Measurements from ENCODE around the gene AMBRA1. TPM values are rescaled to one million over a fixed set of nuclear protein-coding genes. Genes with fewer than 3 reads are reported as not detected.

The AMBRA1 gene
- polyA plus RNA-seq, 1 of the 3 experiments (the other 2 are of a cell fraction) = 10.4 TPM

DNA sequence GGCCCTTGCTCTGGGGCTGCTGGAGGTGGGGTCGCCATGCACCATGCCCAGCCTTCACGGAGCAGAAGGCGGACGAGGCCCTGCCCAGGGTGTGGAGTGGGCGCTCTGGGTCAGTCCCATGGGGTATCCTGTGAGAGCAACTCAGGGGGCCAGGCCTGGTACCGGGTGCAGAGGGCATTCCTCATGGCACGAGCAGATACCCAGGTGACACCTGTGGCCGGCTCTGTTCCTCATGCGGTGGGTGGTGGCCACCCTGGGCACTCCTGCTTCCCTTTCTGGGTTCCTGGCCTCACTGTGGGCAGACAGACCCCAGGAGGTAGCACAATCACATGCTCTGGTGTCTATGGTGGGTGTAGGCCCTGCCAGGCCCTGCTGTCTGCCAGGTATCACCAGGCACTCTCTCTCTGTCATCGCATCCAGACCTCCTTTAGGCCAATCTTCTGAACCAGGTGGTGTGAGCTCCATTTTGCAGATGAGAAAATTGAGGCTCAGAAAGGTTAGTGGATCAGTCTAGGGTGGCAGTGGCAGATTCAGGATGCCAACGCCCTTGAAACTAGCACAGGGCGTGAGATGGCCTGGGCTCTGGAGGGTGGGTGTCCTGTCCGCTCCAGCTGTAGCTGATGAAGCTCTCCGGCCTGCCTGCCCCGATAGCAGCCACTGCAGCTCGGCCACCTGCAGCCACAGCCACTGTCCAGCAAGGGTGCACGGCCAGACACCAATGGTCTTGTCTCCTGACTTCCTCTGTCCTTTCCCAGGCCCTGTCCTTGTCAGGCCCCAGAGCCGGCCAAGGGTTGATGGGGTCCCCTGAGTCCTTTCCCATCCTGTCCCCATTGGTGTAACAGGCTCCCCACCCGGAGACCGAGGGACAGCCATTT, 231.4 kb downstream of the AMBRA1 start:
- H3K36me3 ChIP-seq (replicated peaks in 1 of 2; ENCODE audit: control insufficient read depth in 1 of 2, insufficient read depth in 2 of 2, low read length in 1 of 2) = no peaks in the 10 kb centered on the region
- peak overlapping the region; percentile 89 to 91 for H3K27ac ChIP-seq (ENCODE audit: low read depth in 2 of 2, low read length in 1 of 2)
- TF ChIP-seq RFX5 (IDR thresholded peaks at IDR 0.05; ENCODE audit: low read length) = no peak
- TF ChIP-seq SMC3 (IDR thresholded peaks at IDR 0.05; ENCODE audit: low read depth, low read length) = no peak
- TF ChIP-seq, protein P1, sequence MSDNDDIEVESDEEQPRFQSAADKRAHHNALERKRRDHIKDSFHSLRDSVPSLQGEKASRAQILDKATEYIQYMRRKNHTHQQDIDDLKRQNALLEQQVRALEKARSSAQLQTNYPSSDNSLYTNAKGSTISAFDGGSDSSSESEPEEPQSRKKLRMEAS (IDR thresholded peaks at IDR 0.05; ENCODE audit: low read depth) = no peak
- no peak for TF ChIP-seq TEAD4 (IDR thresholded peaks at IDR 0.05; ENCODE audit: borderline replicate concordance, insufficient read depth)
- TF ChIP-seq RAD21 (IDR thresholded peaks at IDR 0.05; ENCODE audit: low read length) = no peak
- TF ChIP-seq YY1 (IDR thresholded peaks at IDR 0.05; ENCODE audit: low read depth) = no peak
- TF ChIP-seq FOSL2 (IDR thresholded peaks at IDR 0.05; ENCODE audit: borderline replicate concordance, low read depth) = no peak
- TF ChIP-seq MXI1 (IDR thresholded peaks at IDR 0.05; ENCODE audit: low read depth, low read length) = no peak
- TF ChIP-seq, protein P2, sequence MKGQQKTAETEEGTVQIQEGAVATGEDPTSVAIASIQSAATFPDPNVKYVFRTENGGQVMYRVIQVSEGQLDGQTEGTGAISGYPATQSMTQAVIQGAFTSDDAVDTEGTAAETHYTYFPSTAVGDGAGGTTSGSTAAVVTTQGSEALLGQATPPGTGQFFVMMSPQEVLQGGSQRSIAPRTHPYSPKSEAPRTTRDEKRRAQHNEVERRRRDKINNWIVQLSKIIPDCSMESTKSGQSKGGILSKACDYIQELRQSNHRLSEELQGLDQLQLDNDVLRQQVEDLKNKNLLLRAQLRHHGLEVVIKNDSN (IDR thresholded peaks at IDR 0.05; ENCODE audit: borderline replicate concordance, low read depth) = no peak
- no peak for TF ChIP-seq RXRA (IDR thresholded peaks at IDR 0.05; ENCODE audit: borderline replicate concordance, low read depth)
- TF ChIP-seq, protein P3, sequence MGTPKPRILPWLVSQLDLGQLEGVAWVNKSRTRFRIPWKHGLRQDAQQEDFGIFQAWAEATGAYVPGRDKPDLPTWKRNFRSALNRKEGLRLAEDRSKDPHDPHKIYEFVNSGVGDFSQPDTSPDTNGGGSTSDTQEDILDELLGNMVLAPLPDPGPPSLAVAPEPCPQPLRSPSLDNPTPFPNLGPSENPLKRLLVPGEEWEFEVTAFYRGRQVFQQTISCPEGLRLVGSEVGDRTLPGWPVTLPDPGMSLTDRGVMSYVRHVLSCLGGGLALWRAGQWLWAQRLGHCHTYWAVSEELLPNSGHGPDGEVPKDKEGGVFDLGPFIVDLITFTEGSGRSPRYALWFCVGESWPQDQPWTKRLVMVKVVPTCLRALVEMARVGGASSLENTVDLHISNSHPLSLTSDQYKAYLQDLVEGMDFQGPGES (IDR thresholded peaks at IDR 0.05; ENCODE audit: low read depth, low read length) = no peak
- no peak for TF ChIP-seq NFIC (IDR thresholded peaks at IDR 0.05; ENCODE audit: borderline replicate concordance)
- no peak for TF ChIP-seq SIN3A (IDR thresholded peaks at IDR 0.05; ENCODE audit: borderline replicate concordance, low read depth, low read length)
- no peak for TF ChIP-seq FOXJ3 (CRISPR knock-in tag; IDR thresholded peaks at IDR 0.05)
- no peak for TF ChIP-seq ELF1 (IDR thresholded peaks at IDR 0.05)
- no peak for TF ChIP-seq TCF12 (IDR thresholded peaks at IDR 0.05)
- TF ChIP-seq, protein P4, sequence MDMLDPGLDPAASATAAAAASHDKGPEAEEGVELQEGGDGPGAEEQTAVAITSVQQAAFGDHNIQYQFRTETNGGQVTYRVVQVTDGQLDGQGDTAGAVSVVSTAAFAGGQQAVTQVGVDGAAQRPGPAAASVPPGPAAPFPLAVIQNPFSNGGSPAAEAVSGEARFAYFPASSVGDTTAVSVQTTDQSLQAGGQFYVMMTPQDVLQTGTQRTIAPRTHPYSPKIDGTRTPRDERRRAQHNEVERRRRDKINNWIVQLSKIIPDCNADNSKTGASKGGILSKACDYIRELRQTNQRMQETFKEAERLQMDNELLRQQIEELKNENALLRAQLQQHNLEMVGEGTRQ (IDR thresholded peaks at IDR 0.05; ENCODE audit: borderline replicate concordance, low read depth, low read length) = no peak
- TF ChIP-seq, protein P5, sequence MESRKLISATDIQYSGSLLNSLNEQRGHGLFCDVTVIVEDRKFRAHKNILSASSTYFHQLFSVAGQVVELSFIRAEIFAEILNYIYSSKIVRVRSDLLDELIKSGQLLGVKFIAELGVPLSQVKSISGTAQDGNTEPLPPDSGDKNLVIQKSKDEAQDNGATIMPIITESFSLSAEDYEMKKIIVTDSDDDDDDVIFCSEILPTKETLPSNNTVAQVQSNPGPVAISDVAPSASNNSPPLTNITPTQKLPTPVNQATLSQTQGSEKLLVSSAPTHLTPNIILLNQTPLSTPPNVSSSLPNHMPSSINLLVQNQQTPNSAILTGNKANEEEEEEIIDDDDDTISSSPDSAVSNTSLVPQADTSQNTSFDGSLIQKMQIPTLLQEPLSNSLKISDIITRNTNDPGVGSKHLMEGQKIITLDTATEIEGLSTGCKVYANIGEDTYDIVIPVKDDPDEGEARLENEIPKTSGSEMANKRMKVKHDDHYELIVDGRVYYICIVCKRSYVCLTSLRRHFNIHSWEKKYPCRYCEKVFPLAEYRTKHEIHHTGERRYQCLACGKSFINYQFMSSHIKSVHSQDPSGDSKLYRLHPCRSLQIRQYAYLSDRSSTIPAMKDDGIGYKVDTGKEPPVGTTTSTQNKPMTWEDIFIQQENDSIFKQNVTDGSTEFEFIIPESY (IDR thresholded peaks at IDR 0.05; ENCODE audit: borderline replicate concordance, low read depth) = no peak
- no peak for TF ChIP-seq EP300 (IDR thresholded peaks at IDR 0.05; ENCODE audit: borderline replicate concordance in 1 of 2, low read depth in 1 of 2, low read length in 1 of 2)
- TF ChIP-seq POLR2AphosphoS5 (IDR thresholded peaks at IDR 0.05; ENCODE audit: low read depth, low read length) = no peak
- H3F3A ChIP-seq (replicated peaks; ENCODE audit: insufficient read depth) = no peaks in the 10 kb centered on the region
- H3K9ac ChIP-seq = peak overlapping the region; percentile 67
- peaks cover 32 to 49% of the 10 kb centered on the region in 2 experiments; a peak in 3 of 4 replicates for H3K4me1 ChIP-seq (ENCODE audit: control insufficient read depth in 1 of 2, insufficient read depth in 2 of 2, low read depth in 1 of 2, low read length in 1 of 2)
- no peaks in the 10 kb centered on the region for H3K9me3 ChIP-seq
- H3K9me2 ChIP-seq = no peaks in the 10 kb centered on the region
- ChIA-PET CTCF (interaction anchor here (1.4 to 18.0 kb wide), 4 partner anchors 12 to 490 kb away, joined by 3 to 423 read pairs (median 6); partner anchors contain the start of gene DGKZ), POLR2A (interaction anchor here (1.3 kb wide), 1 partner anchor 10 kb away, joined by 6 read pairs; no protein-coding TSS in a partner anchor)
- WGBS (ENCODE audit: low lambda C conversion rate) = 89% methylated on average over 13 of the region's 20 CpGs
- no peak overlapping the region for H2AFZ ChIP-seq (ENCODE audit: low read depth)
- H4K20me1 ChIP-seq (ENCODE audit: insufficient read depth) = no peaks in the 10 kb centered on the region
- H3K4me3 ChIP-seq (ENCODE audit: low read depth in 2 of 2, low read length in 1 of 2) = 0 out of 4 replicates have a peak overlapping the region, but pooled peaks of 1 of the 2 experiments have one; percentile 24
- H3K27me3 ChIP-seq (ENCODE audit: insufficient read depth) = no peaks in the 10 kb centered on the region
- no peak for DNase-seq
- peak overlapping the region; percentile 74 for H3K4me2 ChIP-seq
- peaks cover 48% of the 10 kb centered on the region for H3K79me2 ChIP-seq (ENCODE audit: insufficient read depth)
